HG03039 (cell line): ENCODE data around the gene ODF2.
"Not testable (repeated sequence)": the region's sequence is repeated elsewhere in the genome, so short reads cannot be mapped to it uniquely, and the experiment has no call there.

Source experiments
- ATAC-seq: cut with Tn5 transposase; IDR thresholded peaks from one replicate; pipeline ENCODE4 v1.9.1; 2021; ENCODE audit warnings: mild to moderate bottlenecking, moderate library complexity; ENCODE audit not compliant: unreplicated experiment

Gene ODF2

DNA sequence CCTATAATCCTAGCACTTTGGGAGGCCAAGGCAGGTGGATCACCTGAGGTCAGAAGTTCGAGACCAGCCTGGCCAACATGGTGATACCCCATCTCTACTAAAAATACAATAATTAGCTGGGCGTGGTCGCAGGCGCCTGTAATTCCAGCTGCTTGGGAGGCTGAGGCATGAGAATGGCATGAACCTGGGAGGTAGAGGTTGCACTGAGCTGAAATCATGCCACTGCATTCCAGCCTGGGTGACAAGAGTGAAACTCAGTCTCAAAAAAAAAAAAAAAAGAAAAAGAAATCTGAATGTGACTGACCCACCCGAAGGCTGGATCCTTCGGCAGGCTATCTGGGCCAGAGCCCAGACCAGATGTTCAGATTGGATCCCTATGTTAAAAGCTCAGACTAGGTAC is 32.5 kb upstream of the ODF2 start:
- ATAC-seq: not testable (repeated sequence)

DNA sequence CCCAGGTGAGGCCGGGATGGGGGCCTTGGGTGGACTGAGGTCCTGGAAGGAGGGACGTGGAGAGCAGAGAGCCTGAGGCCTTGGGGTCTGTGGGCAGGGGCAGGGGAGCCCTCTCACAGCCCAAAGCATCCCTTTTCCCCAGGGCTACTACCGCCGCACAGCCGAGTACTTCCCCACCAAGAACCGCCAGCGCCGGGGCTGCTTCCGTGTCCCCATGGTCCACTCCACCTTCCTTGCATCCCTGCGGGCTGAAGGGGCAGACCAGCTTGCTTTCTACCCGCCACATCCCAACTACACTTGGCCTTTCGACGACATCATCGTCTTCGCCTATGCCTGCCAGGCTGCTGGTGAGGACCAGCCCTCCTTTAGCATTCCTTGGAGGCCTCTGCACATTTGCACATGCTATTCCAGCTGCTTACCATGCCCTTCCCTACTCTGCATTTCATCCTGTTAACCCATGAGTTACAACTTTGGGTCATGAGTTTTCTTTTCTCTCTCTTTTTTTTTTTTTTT is 31.5 kb upstream of the ODF2 start:
- ATAC-seq: no peak

DNA sequence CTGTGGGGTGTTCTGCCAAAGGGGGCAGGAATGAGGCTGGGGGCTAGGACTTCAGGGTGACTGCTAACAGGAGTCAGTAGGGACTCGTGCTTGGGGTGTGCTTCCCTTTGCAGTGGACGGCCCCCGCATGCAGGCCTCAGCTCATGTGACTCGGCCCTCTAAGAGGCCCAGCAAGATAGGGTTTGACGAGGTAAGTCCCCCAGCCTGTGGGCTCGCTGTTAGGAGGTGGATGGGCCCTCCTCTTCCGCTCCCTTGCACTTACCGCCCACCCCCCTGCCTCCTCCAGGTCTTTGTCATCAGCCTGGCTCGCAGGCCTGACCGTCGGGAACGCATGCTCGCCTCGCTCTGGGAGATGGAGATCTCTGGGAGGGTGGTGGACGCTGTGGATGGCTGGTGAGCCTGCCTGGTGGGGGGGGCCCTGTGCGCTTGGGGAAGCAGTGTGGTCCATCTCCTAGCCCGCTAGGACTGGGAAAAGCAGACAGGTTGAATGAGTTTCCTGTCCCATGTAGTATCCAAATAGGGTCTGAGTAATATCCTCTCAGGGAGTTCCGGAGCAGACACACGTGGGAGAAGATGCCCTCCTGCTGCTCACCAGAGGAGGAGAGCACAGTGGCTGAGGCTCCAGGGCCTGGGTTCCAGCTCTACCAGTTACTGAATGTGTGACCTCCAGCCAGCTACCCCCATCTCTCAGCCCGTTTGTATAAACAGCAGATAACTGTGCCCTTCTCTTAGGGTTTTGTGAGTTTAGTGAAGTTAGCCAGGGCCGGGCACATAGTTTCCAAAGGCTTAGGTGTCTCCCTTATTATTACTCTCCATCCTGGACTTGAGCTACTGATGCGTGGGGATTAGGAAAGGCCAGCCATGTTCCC is 26.9 kb upstream of the ODF2 start:
- no peak for ATAC-seq

DNA sequence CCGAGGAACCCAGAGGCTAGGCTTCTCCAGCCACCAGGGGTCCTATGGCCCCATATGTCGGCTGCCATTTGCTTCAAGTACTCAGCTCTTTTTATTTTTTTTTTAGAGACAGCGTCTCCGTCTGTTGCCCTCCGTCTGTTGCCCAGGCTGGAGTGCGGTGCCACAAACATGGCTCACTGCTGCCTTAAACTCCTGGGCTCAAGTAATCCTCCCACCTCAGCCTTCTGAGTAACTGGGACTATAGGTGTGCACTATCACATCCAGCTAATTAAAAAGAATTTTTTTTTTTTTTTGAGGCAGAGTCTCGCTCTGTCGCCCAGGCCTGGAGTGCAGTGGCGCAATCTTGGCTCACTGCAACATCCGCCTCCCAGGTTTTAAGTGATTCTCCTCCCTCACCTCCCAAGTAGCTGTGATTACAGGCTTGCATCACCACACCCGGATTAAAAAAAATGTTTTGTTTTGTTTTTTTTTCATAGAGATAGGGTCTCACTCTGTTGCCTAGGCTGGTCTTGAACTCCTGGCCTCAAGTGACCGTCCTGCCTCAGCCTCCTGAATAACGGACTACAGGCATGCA is 26.2 kb upstream of the ODF2 start:
- ATAC-seq: no peak

DNA sequence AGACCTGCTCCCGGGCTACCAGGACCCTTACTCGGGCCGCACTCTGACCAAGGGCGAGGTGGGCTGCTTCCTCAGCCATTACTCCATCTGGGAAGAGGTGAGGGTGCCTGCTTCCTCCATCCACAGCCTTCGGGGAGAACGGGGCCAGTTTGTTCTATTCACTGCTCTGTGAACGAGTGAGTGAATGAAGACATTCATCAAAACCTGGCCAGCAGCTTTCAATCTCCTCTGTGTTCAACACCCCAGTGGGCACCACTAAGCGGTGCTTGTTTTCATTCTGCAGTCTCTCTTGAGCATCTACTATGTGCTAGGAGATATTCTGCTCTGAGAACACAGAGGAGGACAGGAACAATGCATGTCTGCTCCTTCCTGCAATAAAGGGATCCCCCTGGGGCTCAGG is 24.6 kb upstream of the ODF2 start:
- no peak for ATAC-seq

DNA sequence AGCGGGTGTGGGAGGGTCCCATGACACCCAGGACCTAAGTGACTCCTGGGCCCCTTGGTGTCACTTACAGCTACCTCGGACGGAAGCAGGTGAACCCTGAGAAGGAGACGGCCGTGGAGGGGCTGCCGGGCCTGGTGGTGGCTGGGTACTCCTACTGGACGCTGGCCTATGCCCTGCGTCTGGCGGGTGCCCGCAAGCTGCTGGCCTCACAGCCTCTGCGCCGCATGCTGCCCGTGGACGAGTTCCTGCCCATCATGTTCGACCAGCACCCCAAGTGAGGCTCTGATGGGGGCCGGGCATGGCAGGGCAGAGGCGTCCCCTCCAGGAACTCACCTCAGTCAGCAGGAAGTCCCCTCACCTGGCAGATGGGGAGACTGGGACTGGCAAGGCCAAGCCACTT is 21.5 kb upstream of the ODF2 start:
- no peak for ATAC-seq

DNA sequence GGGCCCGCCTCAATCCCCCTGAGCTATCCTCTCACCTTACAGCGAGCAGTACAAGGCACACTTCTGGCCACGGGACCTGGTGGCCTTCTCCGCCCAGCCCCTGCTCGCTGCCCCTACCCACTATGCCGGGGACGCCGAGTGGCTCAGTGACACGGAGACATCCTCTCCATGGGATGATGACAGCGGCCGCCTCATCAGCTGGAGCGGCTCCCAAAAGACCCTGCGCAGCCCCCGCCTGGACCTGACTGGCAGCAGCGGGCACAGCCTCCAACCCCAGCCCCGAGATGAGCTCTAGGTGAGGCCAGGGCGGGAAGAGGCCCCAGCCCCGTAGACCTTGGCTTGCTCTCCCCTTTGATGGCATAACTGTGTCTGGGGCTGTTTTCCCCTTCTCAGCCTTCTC is 20.2 kb upstream of the ODF2 start:
- no peak for ATAC-seq

DNA sequence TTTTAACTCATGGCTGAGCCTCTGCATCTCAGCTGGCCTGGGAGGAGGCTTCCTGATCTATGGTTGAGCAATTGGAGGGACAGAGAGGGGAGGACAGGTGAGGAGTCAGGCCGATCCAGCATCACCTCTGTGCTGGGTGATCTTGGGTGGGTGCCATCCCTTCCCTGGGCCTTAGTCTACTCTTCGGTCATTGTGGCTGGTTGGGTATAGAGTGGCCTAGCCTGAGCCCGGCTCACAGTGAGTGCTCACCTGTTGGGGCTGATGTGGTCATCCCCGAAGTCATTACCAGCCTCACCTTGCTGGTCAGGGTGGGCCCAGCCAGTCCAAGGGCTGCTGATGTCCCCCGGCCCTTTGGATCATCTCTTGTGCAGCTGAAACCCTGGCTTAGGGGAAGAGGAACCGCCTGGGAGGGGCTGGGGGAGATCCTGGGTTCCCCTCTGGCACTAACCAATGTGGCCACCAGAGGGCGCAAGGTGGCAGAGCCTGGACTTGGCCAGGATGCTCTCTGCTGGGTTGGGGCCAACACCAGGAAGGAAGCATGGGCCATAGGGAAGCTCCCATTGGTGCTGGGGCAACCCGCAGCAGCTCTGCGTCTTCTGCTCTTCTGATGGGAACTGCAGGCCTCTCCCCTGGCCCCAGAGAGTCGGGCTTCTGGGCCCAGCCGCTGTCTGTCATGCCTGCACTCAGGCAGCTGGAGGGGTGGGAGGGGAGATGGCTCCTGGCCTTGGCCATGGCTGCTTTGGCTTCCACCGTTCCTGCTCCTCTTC is 17.3 kb upstream of the ODF2 start:
- ATAC-seq: no peak

DNA sequence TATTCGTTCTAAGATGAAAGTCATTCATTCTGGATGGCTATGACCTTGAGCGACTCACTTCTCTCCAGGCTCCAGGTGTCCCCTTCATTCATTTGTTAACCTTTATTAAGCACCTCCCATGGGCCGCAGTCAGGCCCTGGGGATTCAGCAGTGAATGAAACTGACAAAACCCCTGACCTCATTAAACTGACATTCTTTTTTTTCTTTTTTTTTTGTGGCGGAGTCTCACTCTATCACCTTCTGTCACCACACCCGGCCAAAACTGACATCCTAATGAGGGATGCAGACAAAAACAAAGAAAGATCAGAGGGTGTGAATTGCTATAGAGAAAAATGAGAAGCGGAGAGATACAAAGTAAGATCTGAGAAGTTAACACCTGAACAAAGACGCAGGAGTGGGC is 16.5 kb upstream of the ODF2 start:
- no peak for ATAC-seq

DNA sequence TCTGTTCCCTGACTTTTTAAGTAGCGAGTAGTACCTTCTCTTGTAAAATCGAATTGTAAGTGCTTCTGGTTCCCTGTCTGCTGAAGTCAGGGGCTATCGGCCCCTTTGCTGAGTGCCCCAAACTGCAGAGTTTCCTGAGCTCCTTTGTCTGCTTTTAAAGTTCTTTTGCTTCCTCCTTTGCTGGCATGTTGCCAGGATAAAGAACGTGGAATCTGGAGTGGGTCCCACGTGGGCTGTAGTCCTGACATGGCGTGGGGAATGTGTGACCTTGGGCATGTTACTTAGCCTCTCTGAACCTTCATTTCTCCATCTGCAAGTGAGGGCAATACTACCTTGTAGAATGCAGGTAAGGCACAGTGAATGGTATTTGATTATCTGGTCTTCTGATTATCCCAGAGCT is 13.7 kb upstream of the ODF2 start:
- no peak for ATAC-seq

DNA sequence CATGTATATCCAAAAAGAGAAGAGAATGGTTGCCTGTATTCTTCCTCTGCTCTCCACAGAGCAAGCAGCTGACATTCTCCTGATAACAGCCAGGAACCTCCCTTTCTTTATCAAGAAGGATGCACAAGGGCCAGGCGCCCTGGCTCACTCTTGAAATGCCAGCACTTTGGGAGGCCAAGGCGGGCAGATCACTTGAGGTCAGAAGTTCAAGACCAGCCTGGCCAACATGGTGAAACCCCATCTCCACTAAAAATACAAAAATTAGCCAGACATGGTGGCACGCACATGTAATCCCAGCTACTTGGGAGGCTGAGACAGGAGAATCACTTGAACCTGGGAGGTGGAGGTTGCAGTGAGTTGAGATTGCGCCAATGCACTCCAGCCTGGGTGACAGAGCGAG is 9.3 kb upstream of the ODF2 start:
- ATAC-seq: not testable (repeated sequence)

DNA sequence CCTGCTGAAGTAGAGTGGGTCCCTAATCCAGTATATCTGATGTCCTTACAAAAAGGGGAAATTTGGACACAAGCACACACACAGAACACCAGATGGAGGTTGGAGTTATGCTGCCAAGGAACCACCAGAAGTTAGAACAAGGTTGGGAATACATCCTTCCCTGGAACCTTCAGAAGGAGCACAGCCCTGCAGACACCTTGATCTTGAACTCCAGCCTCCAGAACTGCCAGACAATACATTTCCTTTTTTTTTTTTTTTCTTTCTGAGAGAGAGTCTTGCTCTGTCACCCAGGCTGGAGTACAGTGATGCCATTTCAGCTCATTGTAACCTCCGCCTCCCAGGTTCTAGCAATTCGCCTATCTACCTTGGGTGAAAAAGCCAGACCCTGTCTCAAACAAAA is 7.1 kb upstream of the ODF2 start:
- no peak for ATAC-seq

DNA sequence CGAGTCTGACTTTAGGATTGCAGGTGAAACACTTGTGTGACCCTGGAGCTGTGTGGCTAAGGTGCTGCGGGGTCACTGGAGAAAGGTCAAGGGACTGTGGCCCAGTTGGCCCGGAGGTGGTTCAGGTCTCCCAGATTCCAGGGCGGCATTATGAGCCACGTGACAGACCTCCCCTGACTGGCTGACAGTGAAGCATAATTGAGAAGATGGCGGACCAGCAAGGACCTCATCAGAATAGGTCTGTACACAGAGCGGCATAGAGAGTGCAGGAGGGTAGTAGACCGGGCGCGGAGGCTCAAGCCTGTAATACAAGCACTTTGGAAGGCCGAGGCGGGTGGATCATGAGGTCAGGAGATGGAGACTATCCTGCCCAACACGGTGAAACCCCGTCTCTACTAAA is 815 bp upstream of the ODF2 start:
- no peak for ATAC-seq

DNA sequence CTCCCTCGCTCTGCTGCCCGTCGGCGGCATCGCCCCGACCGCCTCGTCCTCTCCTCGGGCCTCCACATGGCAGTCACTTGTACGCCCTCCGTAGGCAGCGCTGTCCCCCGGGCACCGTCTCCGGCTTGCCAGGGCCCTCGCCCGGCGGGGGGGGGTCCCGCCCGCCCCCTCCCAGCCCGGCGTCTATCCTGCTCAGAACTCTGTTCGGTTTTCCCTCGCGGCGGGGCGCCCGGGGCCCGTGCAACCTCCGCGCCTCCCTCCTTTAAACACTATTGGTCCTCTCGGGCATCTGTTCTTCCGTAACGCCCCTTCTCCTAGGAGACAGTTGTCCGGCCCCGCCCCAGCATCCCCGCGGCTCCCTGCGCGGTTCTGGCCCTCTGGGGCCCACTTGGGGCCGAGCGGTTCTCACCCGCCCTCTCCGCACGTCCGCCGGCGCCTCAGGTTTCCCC is 831 bp downstream of the ODF2 start:
- ATAC-seq: peak; percentile 53

DNA sequence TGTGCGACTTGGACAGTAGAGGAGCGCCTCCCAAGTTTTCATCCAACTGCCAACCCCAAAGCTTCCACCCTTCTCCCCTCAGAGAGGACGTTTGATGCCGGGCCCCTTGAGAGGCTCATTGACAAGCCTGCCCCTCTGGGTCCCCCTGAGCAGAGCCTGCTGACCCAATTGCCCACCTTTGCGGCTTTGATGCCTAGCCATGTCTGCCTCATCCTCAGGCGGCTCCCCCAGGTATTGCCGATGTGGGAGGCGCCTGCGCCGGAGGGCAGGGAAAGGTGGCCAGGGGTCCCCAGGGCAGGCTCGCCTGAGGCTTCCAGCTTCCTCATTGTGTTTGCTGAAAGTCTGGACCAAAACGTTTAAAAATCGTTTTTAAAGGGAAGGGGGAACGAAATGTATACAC is 1.4 kb downstream of the ODF2 start:
- no peak for ATAC-seq

DNA sequence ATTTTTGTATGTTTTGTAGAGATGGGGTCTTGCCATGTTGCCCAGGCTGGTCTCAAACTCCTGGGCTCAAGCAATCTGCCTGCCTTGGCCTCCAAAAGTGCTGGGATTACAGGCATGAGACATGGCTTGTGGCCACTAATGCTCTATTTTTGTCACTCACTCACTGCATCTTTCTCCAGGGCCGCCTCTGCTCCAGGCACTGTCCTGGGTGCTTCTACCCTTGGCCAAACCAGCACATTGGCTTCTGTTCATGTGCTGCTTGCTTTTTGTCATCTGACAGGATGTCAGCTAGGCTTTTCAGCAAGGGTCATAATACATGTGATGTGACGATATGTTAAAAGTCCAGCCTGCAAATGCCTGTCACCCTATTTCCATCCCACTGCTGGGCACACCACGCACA is 3.2 kb downstream of the ODF2 start:
- no peak for ATAC-seq

DNA sequence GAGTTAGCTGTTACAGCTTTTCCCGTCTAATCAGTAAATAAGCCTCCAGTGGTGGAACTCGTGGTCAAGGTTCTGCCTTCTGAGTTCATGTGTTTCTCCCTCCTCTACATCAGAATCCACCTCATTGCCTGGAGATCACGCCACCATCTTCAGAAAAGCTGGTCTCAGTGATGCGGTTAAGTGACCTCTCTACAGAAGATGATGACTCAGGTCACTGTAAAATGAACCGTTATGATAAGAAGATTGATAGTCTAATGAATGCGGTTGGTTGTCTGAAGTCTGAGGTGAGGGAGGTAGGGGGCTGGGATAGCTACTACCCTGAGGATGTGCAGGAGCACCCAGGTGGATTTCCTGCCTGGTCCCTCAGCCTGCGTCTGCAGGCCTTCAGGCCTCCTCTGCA is 13.3 kb downstream of the ODF2 start:
- no peak for ATAC-seq

DNA sequence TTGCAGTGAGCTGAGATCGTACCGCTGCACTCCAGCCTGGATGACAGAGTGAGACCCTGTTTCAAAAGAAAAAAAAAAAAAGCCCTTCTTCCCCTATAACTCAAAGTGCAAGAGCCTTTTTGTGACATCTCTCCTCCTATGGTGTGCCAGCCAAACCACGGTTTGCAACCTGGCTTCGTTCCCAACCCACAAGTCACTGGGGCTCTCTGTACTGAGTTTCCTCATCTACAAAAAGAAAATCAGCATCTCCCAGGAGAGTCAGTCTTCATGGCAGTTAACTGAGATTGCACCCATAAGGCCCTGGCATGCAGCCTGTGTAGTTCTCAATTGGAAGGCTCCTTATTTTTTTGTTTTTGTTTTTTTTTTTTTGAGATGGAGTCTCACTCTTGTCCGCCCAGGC is 14.8 kb downstream of the ODF2 start:
- no peak for ATAC-seq

DNA sequence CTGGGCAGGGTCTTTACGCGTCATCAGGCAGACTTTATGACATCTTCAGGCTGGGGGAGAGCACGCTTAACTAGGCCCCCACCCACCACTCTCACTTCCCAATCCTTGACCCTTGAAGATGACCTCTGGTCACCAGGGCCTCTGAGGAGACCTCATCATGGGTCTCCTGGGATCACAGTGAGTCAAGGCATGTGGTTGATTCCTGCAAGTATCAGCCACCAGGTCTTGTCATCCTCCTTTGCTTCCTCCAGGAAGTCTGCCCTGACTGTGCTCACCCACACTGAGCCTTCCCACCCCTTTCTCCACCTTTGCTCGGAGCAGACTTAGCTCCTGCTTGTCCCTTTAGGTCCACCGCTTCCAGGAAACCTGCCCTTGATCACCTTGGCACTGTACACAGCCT is 17.3 kb downstream of the ODF2 start:
- ATAC-seq: no peak

DNA sequence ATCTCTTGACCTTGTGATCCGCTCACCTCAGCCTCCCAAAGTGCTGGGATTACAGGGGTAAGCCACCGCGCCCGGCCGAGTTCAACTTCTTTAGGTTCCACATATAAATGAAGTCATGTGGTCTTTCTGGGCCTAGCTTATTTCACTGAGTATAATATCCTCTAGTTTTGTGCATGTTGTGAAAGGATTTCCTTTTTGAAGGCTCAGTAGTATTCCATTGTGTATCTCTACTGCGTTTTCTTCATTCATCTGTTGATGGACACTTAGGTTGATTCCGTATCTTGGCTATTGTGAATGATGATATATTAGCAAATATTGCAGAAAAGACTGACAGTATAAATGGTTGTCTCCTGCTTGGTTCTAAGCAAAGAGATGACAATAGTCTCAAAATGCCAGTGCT is 20.1 kb downstream of the ODF2 start:
- no peak for ATAC-seq

DNA sequence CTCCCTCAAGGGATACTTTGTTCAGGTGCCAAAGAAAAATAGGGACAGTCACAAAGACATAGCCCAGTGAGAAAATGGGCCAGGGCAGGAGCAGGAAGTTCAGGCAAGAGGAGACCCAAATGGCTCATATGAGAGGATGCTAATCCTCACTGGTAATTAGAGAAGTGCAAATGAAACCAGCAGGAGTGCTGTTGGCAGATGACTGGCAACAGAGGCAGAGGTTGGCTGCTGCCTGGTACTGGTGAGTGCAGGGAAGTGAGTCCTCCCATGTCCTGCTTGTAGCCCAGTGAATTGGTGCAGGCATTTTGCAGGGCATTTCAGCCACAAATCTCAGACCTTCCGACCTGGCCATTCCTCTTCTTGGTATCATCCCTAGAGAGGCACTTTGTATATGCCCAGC is 23.5 kb downstream of the ODF2 start:
- ATAC-seq: no peak

DNA sequence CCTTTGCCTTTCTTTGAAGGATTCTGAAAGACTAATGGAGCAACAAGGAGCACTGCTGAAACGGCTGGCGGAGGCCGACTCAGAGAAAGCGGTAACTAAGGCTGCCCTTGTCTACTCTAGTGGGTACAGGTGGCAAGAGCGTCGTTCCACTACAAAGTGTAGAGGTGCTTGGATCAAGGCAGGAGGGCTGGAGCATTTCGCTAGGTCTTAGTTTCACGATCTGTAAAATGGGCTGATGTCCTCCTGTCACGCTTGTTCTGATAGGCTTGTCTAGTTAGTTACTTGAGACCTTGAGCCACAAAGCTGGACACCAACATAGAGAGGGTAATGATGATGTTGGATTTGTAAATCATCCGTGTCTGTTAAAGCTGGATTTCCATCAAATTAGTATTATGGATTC is 25.8 kb downstream of the ODF2 start:
- ATAC-seq: no peak
